Measurements from ENCODE around the gene PLAGL2.

GRCh38 chr20:32149566-32150170, 57.9 kb downstream of the PLAGL2 start:
- TF ChIP-seq CTCF (IDR thresholded peaks at IDR 0.05; ENCODE audit: poor library complexity, severe bottlenecking) (no peak), EP300 (conservative IDR thresholded peaks at IDR 0.05; ENCODE audit: poor library complexity, severe bottlenecking) (no peak), RAD21 (conservative IDR thresholded peaks at IDR 0.05) (no peak), TAF1 (IDR thresholded peaks at IDR 0.05; ENCODE audit: low read depth) (no peak), MXI1 (conservative IDR thresholded peaks at IDR 0.05; ENCODE audit: poor library complexity, severe bottlenecking) (no peak), POLR2AphosphoS5 (IDR thresholded peaks at IDR 0.05) (no peak)

Data from neural cell (in vitro differentiated cells).